Kidney (tissue), 14 donors: Measurements from ENCODE around the gene ANKS6. TPM values are rescaled to one million over a fixed set of nuclear protein-coding genes. Genes with fewer than 3 reads are reported as not detected.

Experiments
- DNase-seq, 5 donors: peaks; one replicate each; pipeline ENCODE4 v3.0.0-alpha.2; 2013 to 2020
- FAIRE-seq: peaks from 2 replicates; lab custom pipeline; 2012; peaks lifted over from hg19 to GRCh38; lab: Jason Lieb, UNC
- H3K27ac ChIP-seq, 2 donors: one replicate each; pipeline ENCODE4 v1.7.0; 2013; ENCODE audit warnings: low read depth in 2 of 2, low read length in 2 of 2, inconsistent platforms in 1 of 2
- H3K27me3 ChIP-seq: one replicate; pipeline ENCODE4 v1.7.1; 2013; ENCODE audit warnings: low read length, inconsistent platforms; ENCODE audit not compliant: control insufficient read depth, insufficient read depth
- H3K36me3 ChIP-seq, 3 donors: one replicate each; pipeline versions ENCODE4 v1.7.0 to v1.7.1; 2013; ENCODE audit warnings: low read length in 3 of 3, control low read depth in 1 of 3, inconsistent platforms in 1 of 3; ENCODE audit not compliant: insufficient read depth in 3 of 3, control insufficient read depth in 2 of 3
- H3K4me1 ChIP-seq, 3 donors: one replicate each; pipeline versions ENCODE4 v1.7.0 to v1.7.1; 2013; ENCODE audit warnings: low read length in 3 of 3, inconsistent platforms in 1 of 3, low read depth in 1 of 3; ENCODE audit not compliant: control insufficient read depth in 2 of 3, insufficient read depth in 2 of 3
- H3K4me3 ChIP-seq, 3 donors: one replicate each; pipeline versions ENCODE4 v1.7.0 to v1.8.1; 2013; ENCODE audit warnings: low read length in 3 of 3, control low read depth in 1 of 3, inconsistent platforms in 1 of 3
- H3K9ac ChIP-seq, 3 donors: one replicate each; pipeline versions ENCODE4 v1.7.0 to v1.7.1; 2013; ENCODE audit warnings: low read length in 3 of 3, control low read depth in 1 of 3, inconsistent platforms in 1 of 3
- H3K9me3 ChIP-seq, 3 donors: one replicate each; pipeline versions ENCODE4 v1.7.0 to v1.7.1; 2013; ENCODE audit warnings: low read length in 3 of 3, control low read depth in 1 of 3, inconsistent platforms in 1 of 3; ENCODE audit not compliant: control insufficient read depth in 2 of 3, insufficient read depth in 1 of 3
- CTCF ChIP-seq: IDR thresholded peaks from 3 replicates; pipeline ENCODE4 v1.5.1; 2012; ENCODE audit warnings: mild to moderate bottlenecking, moderate library complexity, borderline replicate concordance; ENCODE audit not compliant: insufficient read depth; ENCODE audit errors: extremely low read depth
- intact Hi-C: fragments of 100-400 bp; cut with DNase I; formaldehyde crosslinking; loops from one replicate; pipeline ENCODE4 v1.11.1; 2022
- polyA plus RNA-seq: library from polyadenylated mRNA; stranded (reverse); fragments of 350-450 nt; fragmentation: Illumina TruSeq; extraction: RNeasy Lipid Tissue Mini Kit (QIAGEN cat#74804); gene quantifications from one replicate; pipeline ENCODE4 v1.2.3, GENCODE V29; 2014; ENCODE audit warnings: low read depth, low replicate concordance; ENCODE audit not compliant: insufficient read depth
- total RNA-seq: library from RNA; stranded (reverse); fragmentation: NEBNext Ultra II Directional; extraction: Animal tissue kit (Norgen Biotek cat#: 25700); gene quantifications from one replicate; pipeline ENCODE4 v1.2.1, GENCODE V29; 2021
- donor health status: control.
- donor health status: control.
- donor health status: control.
- donor health status: control.
- donor health status: control.
- donor health status: DM: yes; HTN: yes; CAD: no.
- donor health status: Normal renal cell carcinoma (clear cell type).

ANKS6 gene
- total and polyA plus RNA-seq, 2 donors from 2014 or later = 22.0 to 31.8 TPM

DNA sequence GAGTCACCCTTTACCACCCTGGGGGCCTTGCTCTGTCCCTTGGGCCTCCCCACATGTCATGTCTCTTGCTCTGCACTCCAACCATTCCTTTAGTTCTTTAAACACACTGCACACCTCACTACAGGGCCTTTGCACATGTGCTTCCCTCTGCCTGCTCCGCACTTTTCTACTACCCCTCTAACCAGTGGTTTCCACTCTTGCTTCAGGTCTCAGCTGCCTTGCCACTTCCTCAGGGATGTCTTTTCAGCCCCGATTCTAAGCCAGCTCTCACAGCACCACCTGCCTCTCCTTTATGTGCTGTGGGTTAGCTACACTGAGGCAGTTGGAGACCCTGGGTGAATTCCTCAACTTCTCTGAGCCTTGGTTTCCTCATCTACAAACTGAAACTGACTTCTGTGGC lies 53.0 kb downstream of the ANKS6 start:
- intact Hi-C loops = no loop called here
- Histone ChIP-seq H3K36me3 (peaks cover 2 to 17% (median 2%) of the 10 kb centered on the region in 3 donors), H3K9ac (no peak overlapping the region), H3K9me3 (no peaks in the 10 kb centered on the region), H3K27ac (no peak overlapping the region), H3K4me3 (no peak overlapping the region), H3K4me1 (no peaks in the 10 kb centered on the region), H3K27me3 (no peaks in the 10 kb centered on the region)
- FAIRE-seq = no peak
- TF ChIP-seq CTCF = no peak
- no peak for DNase-seq

DNA sequence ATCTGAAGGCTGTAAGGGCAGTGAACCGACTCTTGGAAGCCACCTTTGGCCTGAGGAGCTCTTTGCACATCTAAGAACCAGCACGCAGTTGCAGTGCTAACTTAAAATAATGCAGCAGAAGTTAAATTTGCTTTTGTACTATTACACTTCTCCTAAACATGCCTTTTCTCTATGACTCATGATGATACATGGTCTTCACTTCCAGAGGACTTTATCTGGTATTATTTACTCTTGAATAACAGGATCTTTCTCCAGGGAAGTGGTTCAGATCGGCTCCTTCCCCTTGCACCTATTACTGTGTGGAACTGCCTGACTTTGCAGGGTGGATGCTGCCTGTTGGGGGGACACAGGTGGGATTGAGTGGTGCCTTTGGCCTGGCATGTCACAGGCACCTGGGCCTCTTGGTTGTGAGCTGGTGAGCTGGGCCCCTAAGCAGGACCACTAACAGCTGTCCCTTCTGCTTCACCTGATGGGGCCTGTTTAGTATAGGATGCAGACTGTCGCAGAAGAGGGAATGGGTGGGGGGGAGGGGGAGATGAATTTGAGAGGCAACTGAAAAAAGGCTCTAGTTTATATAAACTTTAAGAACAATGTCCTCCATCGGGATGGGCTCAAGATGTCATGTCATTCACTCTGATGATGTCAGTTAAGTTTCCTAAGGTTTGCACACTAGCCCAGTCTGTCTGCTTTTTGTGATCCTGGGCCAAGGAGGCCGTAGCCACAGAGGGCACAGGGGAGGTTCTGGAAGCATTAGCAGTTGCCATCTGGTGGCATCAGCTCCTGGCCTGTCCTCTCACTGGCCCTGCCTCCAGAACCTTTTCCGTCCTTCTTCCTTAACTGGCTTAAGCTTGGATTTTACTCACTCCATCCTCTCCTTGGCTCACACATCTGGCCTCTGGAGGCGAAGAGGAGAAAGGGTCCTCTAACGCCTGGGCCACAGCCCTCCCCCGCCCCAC lies 53.8 kb downstream of the ANKS6 start:
- no peak for TF ChIP-seq CTCF
- Histone ChIP-seq H3K27me3 (no peaks in the 10 kb centered on the region), H3K9me3 (no peaks in the 10 kb centered on the region), H3K9ac (no peak overlapping the region), H3K36me3 (peaks cover 2 to 13% (median 2%) of the 10 kb centered on the region in 3 donors), H3K4me1 (no peaks in the 10 kb centered on the region), H3K4me3 (no peak overlapping the region), H3K27ac (no peak overlapping the region)
- FAIRE-seq = no peak
- no peak for DNase-seq
- intact Hi-C loops = no loop called here

DNA sequence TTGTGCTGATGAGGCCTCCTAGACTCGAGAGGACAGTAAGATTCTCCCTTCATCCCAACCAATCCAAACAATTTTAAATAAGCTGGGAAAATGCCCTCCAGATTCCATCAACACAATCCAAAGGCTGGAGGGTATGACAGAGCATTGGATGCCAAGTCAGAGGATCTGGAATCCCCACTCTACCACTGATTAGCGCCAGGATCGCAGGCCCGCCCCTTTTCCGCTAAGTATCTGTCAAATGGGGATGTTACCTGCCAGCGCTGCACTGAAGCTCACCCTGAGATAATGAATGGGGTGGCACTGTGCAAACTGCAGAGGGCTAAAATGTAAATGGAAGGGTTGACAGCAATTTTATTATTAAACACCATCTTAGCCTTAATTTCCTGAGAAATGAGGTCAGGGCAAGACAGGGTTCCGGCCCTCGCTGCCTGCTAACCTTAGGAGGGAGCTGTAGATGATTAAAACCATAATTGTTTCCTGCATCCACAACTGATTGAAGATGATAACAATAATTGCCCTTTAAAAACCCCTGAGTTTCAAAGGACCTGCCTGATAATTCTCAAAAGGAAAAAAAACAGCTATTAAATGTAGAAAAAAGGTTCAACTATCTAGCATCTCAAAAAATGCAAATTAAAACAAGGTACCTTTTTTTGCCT lies 56.0 kb downstream of the ANKS6 start:
- TF ChIP-seq CTCF = no peak
- no peaks in the 10 kb centered on the region for H3K9me3 ChIP-seq
- no peaks in the 10 kb centered on the region for H3K4me1 ChIP-seq
- H3K27ac ChIP-seq = no peak overlapping the region
- H3K27me3 ChIP-seq = no peaks in the 10 kb centered on the region
- intact Hi-C loops = no loop called here
- FAIRE-seq (no peak), DNase-seq (no peak)
- H3K9ac ChIP-seq = no peak overlapping the region
- no peak overlapping the region for H3K4me3 ChIP-seq
- peaks cover under 1 to 18% (median 2%) of the 10 kb centered on the region in 3 donors for H3K36me3 ChIP-seq
